Activated naive CD8-positive, alpha-beta T cell (primary cell): ENCODE measurements around the gene SRGAP3.

Experiments
- H3K27ac Mint-ChIP-seq: one replicate; pipeline ENCODE4 v1.8.0; 2021; ENCODE audit warnings: mixed read lengths
- H3K27me3 Mint-ChIP-seq: one replicate; pipeline ENCODE4 v1.8.0; 2021; ENCODE audit warnings: mixed read lengths
- H3K36me3 Mint-ChIP-seq: one replicate; pipeline ENCODE4 v1.8.0; 2021; ENCODE audit warnings: mixed read lengths
- H3K4me1 Mint-ChIP-seq: one replicate; pipeline ENCODE4 v1.8.0; 2021; ENCODE audit warnings: low read depth, mixed read lengths
- H3K4me3 Mint-ChIP-seq: one replicate; pipeline ENCODE4 v1.8.0; 2021; ENCODE audit warnings: mild to moderate bottlenecking, mixed read lengths
- H3K9me3 Mint-ChIP-seq: one replicate; pipeline ENCODE4 v1.8.0; 2021; ENCODE audit warnings: low read depth, mixed read lengths

Gene SRGAP3

DNA sequence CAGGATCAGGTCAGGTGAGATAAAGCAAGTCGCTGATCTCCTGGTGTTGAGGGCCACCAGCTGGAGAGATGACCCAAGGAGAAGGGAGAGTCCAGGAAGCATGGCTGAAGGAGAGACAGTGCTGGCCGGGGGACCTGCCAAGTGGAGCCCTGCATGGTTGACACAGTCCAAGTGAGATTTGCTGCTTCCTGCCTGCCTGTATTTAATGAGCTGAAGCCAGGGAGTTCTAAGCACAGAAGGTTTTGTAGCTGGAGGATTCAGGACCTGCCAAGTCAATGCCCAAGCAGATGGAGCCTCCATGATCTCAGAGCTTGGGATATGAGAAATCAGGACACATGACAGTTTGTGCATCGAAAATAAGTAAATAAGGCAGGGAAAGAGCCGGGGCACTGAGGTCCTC is 125.6 kb downstream of the SRGAP3 start:
- H3K27ac Mint-ChIP-seq, result no peak overlapping the region
- H3K36me3 Mint-ChIP-seq, result no peaks in the 10 kb centered on the region
- H3K4me3 Mint-ChIP-seq, result no peak overlapping the region
- H3K27me3 Mint-ChIP-seq, result no peaks in the 10 kb centered on the region
- peaks cover 2% of the 10 kb centered on the region for H3K4me1 Mint-ChIP-seq
- H3K9me3 Mint-ChIP-seq, result no peaks in the 10 kb centered on the region

- Mint-ChIP-seq H3K36me3 (no peaks in the 10 kb centered on the region), H3K27me3 (no peaks in the 10 kb centered on the region), H3K9me3 (no peaks in the 10 kb centered on the region), H3K4me3 (no peak overlapping the region), H3K27ac (no peak overlapping the region), H3K4me1 (no peaks in the 10 kb centered on the region)
These were observed 126.6 kb downstream of the SRGAP3 start for GRCh38 chr3:9122732-9123364.

GRCh38 chr3:9121366-9122001 is 128.0 kb downstream of the SRGAP3 start:
- H3K27me3 Mint-ChIP-seq, result no peaks in the 10 kb centered on the region
- H3K4me1 Mint-ChIP-seq, result no peaks in the 10 kb centered on the region
- no peaks in the 10 kb centered on the region for H3K9me3 Mint-ChIP-seq
- no peak overlapping the region for H3K27ac Mint-ChIP-seq
- no peaks in the 10 kb centered on the region for H3K36me3 Mint-ChIP-seq
- no peak overlapping the region for H3K4me3 Mint-ChIP-seq

- Mint-ChIP-seq H3K27ac (no peak overlapping the region), H3K27me3 (no peaks in the 10 kb centered on the region), H3K36me3 (no peaks in the 10 kb centered on the region), H3K9me3 (no peaks in the 10 kb centered on the region), H3K4me3 (no peak overlapping the region), H3K4me1 (no peaks in the 10 kb centered on the region)
These were observed 130.1 kb downstream of the SRGAP3 start for GRCh38 chr3:9119331-9119730.

DNA sequence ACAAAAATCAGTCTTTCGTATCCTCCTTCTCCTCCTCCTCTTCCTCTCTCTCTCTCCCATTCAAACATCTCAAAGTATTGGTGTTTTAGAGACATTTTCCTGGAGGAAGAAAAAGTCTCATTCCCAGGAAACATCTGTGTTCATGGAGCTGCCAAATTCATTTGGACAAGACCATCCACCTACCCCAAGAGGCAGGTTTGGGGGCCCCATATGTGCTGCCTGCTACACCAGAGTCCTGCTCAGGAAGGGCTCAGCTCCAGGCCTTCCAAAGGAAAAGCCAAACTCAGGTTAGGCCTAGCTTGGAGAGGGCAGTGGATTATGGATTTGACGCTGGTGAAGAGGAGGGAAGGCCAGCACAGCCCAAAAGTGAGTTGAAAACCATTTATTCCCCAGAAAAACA is 131.2 kb downstream of the SRGAP3 start:
- H3K9me3 Mint-ChIP-seq, result no peaks in the 10 kb centered on the region
- no peaks in the 10 kb centered on the region for H3K36me3 Mint-ChIP-seq
- no peak overlapping the region for H3K27ac Mint-ChIP-seq
- no peaks in the 10 kb centered on the region for H3K4me1 Mint-ChIP-seq
- H3K4me3 Mint-ChIP-seq, result no peak overlapping the region
- H3K27me3 Mint-ChIP-seq, result no peaks in the 10 kb centered on the region

DNA sequence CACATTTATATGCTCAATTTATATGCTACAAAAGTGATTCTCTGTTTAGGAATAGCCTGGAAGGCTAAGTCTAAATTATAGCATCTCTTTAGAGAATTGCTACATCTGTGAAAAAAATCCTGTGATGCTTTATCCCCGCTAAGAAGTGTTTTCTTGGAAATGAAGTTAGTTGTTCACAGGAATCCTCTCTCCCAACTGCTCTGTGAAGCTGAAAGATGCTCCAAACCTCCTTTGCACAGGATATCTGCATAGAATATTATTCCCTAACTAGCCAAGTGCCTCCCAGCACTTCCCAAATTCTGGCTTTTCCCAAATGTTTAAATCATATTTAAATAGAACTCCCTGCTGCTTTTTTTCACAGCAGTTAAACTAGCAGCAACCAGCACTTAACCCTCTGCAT is 132.2 kb downstream of the SRGAP3 start:
- Mint-ChIP-seq H3K4me3 (no peak overlapping the region), H3K4me1 (no peaks in the 10 kb centered on the region), H3K27ac (no peak overlapping the region), H3K9me3 (no peaks in the 10 kb centered on the region), H3K27me3 (no peaks in the 10 kb centered on the region), H3K36me3 (no peaks in the 10 kb centered on the region)

GRCh38 chr3:9116336-9116735 is 133.1 kb downstream of the SRGAP3 start:
- no peaks in the 10 kb centered on the region for H3K36me3 Mint-ChIP-seq

GRCh38 chr3:9115336-9115735 is 134.1 kb downstream of the SRGAP3 start:
- Mint-ChIP-seq H3K4me1 (no peaks in the 10 kb centered on the region), H3K27me3 (no peaks in the 10 kb centered on the region), H3K9me3 (no peaks in the 10 kb centered on the region), H3K4me3 (no peak overlapping the region), H3K36me3 (no peaks in the 10 kb centered on the region), H3K27ac (no peak overlapping the region)

More at GRCh38 chr3:9116336-9116735, 133.1 kb downstream of the SRGAP3 start:
- H3K27ac Mint-ChIP-seq, result no peak overlapping the region
- no peaks in the 10 kb centered on the region for H3K9me3 Mint-ChIP-seq
- no peaks in the 10 kb centered on the region for H3K4me1 Mint-ChIP-seq
- no peaks in the 10 kb centered on the region for H3K27me3 Mint-ChIP-seq
- H3K4me3 Mint-ChIP-seq, result no peak overlapping the region

- Mint-ChIP-seq H3K27ac (no peak overlapping the region), H3K9me3 (no peaks in the 10 kb centered on the region), H3K27me3 (no peaks in the 10 kb centered on the region), H3K4me1 (no peaks in the 10 kb centered on the region), H3K4me3 (no peak overlapping the region), H3K36me3 (no peaks in the 10 kb centered on the region)
These were observed 136.4 kb downstream of the SRGAP3 start for GRCh38 chr3:9113040-9113439.

DNA sequence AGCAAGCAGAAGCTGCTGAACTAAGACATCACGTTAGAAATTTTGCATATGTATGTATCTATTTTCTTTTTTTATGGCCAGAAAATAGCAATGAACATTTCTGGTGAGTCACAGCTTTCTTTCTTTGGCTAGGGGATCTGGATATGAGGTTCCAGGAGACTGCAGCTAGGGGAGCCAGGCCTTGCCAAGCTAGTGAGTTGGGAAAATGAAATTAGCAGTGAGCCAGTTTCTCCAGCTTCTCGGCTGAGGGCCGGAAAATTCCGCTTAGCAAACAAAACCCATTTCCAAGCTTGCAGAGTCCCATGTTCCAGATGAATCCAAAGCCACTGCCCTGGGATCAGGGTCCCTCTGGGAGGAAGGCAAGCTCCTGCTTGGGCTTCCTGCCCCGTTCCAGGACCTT is 137.6 kb downstream of the SRGAP3 start:
- no peak overlapping the region for H3K27ac Mint-ChIP-seq
- H3K27me3 Mint-ChIP-seq, result no peaks in the 10 kb centered on the region
- H3K9me3 Mint-ChIP-seq, result no peaks in the 10 kb centered on the region
- H3K4me3 Mint-ChIP-seq, result no peak overlapping the region
- no peaks in the 10 kb centered on the region for H3K4me1 Mint-ChIP-seq
- H3K36me3 Mint-ChIP-seq, result no peaks in the 10 kb centered on the region

DNA sequence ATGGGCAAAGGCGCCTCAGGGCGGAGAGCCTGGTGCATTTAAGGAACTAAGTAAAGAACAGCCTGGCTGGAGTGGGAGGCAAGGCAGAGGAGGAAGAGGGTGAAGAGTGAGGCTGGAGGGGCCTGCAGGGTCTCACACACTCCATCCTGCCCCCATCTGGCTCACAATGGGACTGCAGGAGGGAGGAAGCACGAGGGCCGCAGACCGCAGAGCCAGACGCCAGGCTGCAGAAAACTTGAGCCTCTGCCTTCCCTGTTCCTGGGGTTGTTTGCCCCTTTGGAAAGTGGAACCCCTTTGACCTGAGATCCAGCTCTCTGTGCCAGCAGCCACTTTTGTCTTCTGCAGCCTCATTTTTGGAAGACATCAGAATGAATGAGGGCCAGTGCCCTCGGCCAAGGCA is 138.0 kb downstream of the SRGAP3 start:
- Mint-ChIP-seq H3K36me3 (no peaks in the 10 kb centered on the region), H3K9me3 (no peaks in the 10 kb centered on the region), H3K27me3 (no peaks in the 10 kb centered on the region), H3K4me3 (no peak overlapping the region), H3K4me1 (no peaks in the 10 kb centered on the region), H3K27ac (no peak overlapping the region)

GRCh38 chr3:9110802-9111201 is 138.6 kb downstream of the SRGAP3 start:
- no peaks in the 10 kb centered on the region for H3K9me3 Mint-ChIP-seq
- no peaks in the 10 kb centered on the region for H3K27me3 Mint-ChIP-seq
- no peaks in the 10 kb centered on the region for H3K4me1 Mint-ChIP-seq
- H3K36me3 Mint-ChIP-seq, result no peaks in the 10 kb centered on the region
- no peak overlapping the region for H3K4me3 Mint-ChIP-seq
- H3K27ac Mint-ChIP-seq, result no peak overlapping the region

DNA sequence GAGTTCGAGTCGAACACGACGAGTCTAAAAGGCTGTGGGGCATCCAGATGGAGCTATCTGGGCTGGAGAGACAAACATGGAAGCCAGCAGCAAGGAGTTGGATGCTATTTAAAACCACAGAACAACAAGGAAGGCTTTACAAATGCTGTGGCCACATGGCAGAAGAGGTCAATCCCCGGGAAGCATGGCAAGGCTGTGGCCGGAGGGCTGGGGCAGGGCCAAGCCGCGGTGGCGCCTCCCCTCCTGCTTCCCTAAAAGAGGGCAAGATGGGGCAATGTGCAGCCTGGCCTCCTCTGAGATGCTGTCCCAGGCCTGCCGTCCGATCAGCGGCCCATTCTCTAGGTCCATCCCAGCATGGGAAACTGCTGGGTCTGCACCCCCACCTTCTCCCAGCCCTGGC is 139.1 kb downstream of the SRGAP3 start:
- H3K36me3 Mint-ChIP-seq, result no peaks in the 10 kb centered on the region
- H3K27me3 Mint-ChIP-seq, result no peaks in the 10 kb centered on the region
- H3K4me3 Mint-ChIP-seq, result no peak overlapping the region
- H3K4me1 Mint-ChIP-seq, result no peaks in the 10 kb centered on the region
- H3K9me3 Mint-ChIP-seq, result no peaks in the 10 kb centered on the region
- no peak overlapping the region for H3K27ac Mint-ChIP-seq

DNA sequence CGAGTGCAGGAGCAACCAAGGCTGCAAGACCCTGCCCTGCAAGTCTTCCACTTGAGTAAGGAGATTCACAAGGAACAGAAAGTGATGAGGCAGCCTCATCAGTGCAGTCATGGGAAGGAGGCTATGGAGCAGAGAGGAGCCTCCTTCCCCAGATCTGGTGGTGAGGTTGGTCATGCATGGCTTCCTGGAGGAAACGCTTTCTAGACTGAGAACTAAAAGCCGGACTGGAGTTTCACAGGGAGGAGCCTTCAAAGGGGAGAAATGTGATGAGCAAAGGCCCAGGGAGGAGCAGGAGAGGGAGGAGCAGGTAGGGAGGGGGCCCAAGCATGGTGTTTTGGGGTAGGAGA is 139.9 kb downstream of the SRGAP3 start:
- no peaks in the 10 kb centered on the region for H3K36me3 Mint-ChIP-seq
- H3K27me3 Mint-ChIP-seq, result no peaks in the 10 kb centered on the region
- H3K4me1 Mint-ChIP-seq, result no peaks in the 10 kb centered on the region
- no peak overlapping the region for H3K27ac Mint-ChIP-seq
- H3K4me3 Mint-ChIP-seq, result no peak overlapping the region
- H3K9me3 Mint-ChIP-seq, result no peaks in the 10 kb centered on the region

GRCh38 chr3:9108876-9109567 is 140.4 kb downstream of the SRGAP3 start:
- no peaks in the 10 kb centered on the region for H3K27me3 Mint-ChIP-seq
- no peak overlapping the region for H3K4me3 Mint-ChIP-seq
- no peak overlapping the region for H3K27ac Mint-ChIP-seq
- H3K4me1 Mint-ChIP-seq, result no peaks in the 10 kb centered on the region
- H3K9me3 Mint-ChIP-seq, result no peaks in the 10 kb centered on the region
- no peaks in the 10 kb centered on the region for H3K36me3 Mint-ChIP-seq

DNA sequence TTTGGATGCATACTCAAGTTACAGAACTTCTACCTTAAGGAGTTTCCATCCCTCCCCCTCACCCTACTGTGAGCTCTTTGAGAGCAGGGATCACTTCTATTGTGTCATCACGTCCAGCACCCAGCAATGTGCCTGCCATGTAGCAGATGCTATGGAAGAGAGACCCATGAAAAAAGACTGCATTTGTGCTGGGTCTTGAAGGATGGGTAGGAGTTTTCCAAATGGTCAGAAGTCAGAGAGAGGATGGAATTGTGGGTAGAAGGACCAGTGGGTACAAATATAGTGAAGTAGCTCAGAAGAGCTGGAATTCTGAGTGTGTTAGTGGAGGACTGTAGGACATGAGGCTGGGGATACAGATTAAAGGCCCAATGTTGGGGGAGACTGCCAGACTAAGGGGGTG is 141.7 kb downstream of the SRGAP3 start:
- Mint-ChIP-seq H3K4me1 (no peaks in the 10 kb centered on the region), H3K27me3 (no peaks in the 10 kb centered on the region), H3K36me3 (no peaks in the 10 kb centered on the region), H3K9me3 (no peaks in the 10 kb centered on the region), H3K27ac (no peak overlapping the region), H3K4me3 (no peak overlapping the region)
